ENCODE results near the gene METTL4. TPM values are rescaled to one million over a fixed set of nuclear protein-coding genes. Genes with fewer than 3 reads are reported as not detected.

The METTL4 gene
- total and polyA plus RNA-seq, 5 experiments from 2014 or later, result 14.7 to 41.6 (median 17.5) TPM

GRCh38 chr18:2589345-2590068 is 18.2 kb upstream of the METTL4 start:
- peaks cover 16 to 55% (median 46%) of the 10 kb centered on the region in 4 donors for H3K4me1 Mint-ChIP-seq
- POLR2A ChIA-PET, result interaction anchor here (0.8 to 9.9 kb wide), 12 partner anchors 8 to 1776 kb away, joined by 3 to 111 read pairs (median 4); partner anchors contain the start of genes METTL4, NDC80 and SMCHD1

GRCh38 chr18:2588666-2589344 is 17.5 kb upstream of the METTL4 start:
- Mint-ChIP-seq H3K27ac (peak overlapping the region; percentile 73 to 99 (median 93)), H3K4me1 (peaks cover 14 to 48% (median 39%) of the 10 kb centered on the region in 4 donors), H3K27me3 (no peaks in the 10 kb centered on the region), H3K4me3 (peak overlapping the region in 9 of 10 donors; percentile 21 to 83 (median 74)), H3K9me3 (no peaks in the 10 kb centered on the region), H3K36me3 (no peaks in the 10 kb centered on the region)
- POLR2A ChIA-PET, result interaction anchor here (0.6 to 9.9 kb wide), 11 partner anchors 9 to 1776 kb away, joined by 3 to 111 read pairs (median 4); partner anchors contain the start of genes METTL4, NDC80 and SMCHD1
- DNase-seq, result peak in 1 of 10 donors; percentile 12
- no peak for ATAC-seq

More at GRCh38 chr18:2589345-2590068, 18.2 kb upstream of the METTL4 start:
- H3K36me3 Mint-ChIP-seq, result no peaks in the 10 kb centered on the region
- no peaks in the 10 kb centered on the region for H3K27me3 Mint-ChIP-seq
- no peaks in the 10 kb centered on the region for H3K9me3 Mint-ChIP-seq
- H3K4me3 Mint-ChIP-seq, result peak overlapping the region; percentile 63 to 89 (median 78)
- H3K27ac Mint-ChIP-seq, result peak overlapping the region; percentile 73 to 99 (median 96)
- DNase-seq (peak in 4 of 10 donors; percentile 1 to 58 (median 40)), ATAC-seq (peak; percentile 85 to 87)

- Mint-ChIP-seq H3K9me3 (no peaks in the 10 kb centered on the region), H3K4me3 (peak overlapping the region in 9 of 10 donors; percentile 41 to 76 (median 62)), H3K27ac (peak overlapping the region in 9 of 10 donors; percentile 38 to 99 (median 81)), H3K27me3 (no peaks in the 10 kb centered on the region), H3K4me1 (peaks cover 14 to 39% (median 36%) of the 10 kb centered on the region in 4 donors), H3K36me3 (no peaks in the 10 kb centered on the region)
- DNase-seq, result no peak
- no peak for ATAC-seq
- POLR2A ChIA-PET, result interaction anchor here (0.6 to 9.9 kb wide), 4 partner anchors 17 to 68 kb away, joined by 6 to 111 read pairs (median 51); partner anchors contain the start of genes METTL4, NDC80 and SMCHD1
These were observed 16.5 kb upstream of the METTL4 start for GRCh38 chr18:2587788-2588187.

GRCh38 chr18:2573408-2573807 is 2.1 kb upstream of the METTL4 start:
- Mint-ChIP-seq H3K36me3 (no peaks in the 10 kb centered on the region), H3K27me3 (no peaks in the 10 kb centered on the region), H3K4me1 (peaks cover 24 to 62% (median 49%) of the 10 kb centered on the region in 4 donors), H3K4me3 (peak overlapping the region in 4 of 10 donors; percentile 5 to 68 (median 58)), H3K27ac (peak overlapping the region in 3 of 10 donors; percentile 38 to 54 (median 43)), H3K9me3 (no peaks in the 10 kb centered on the region)
- no peak for DNase-seq
- no peak for ATAC-seq
- POLR2A ChIA-PET, result interaction anchor here (0.7 to 4.5 kb wide), 4 partner anchors 11 to 83 kb away, joined by 3 to 18 read pairs (median 4); partner anchors contain the start of gene SMCHD1

- peaks cover 25 to 62% (median 49%) of the 10 kb centered on the region in 4 donors for H3K4me1 Mint-ChIP-seq
- ATAC-seq (no peak), DNase-seq (no peak)
- H3K36me3 Mint-ChIP-seq, result peaks cover 0 to 3% (median 0%) of the 10 kb centered on the region in 3 donors
- H3K27ac Mint-ChIP-seq, result peak overlapping the region in 9 of 10 donors; percentile 38 to 84 (median 54)
- no peaks in the 10 kb centered on the region for H3K9me3 Mint-ChIP-seq
- H3K4me3 Mint-ChIP-seq, result peak overlapping the region in 7 of 10 donors; percentile 4 to 75 (median 59)
- POLR2A ChIA-PET, result interaction anchor here (1.4 to 4.5 kb wide), 2 partner anchors 12 to 83 kb away, joined by 3 to 18 read pairs; partner anchors contain the start of gene SMCHD1
- no peaks in the 10 kb centered on the region for H3K27me3 Mint-ChIP-seq
These were observed 1.6 kb upstream of the METTL4 start for GRCh38 chr18:2572892-2573291.

- POLR2A ChIA-PET, result interaction anchor here (1.5 to 3.0 kb wide), 8 partner anchors 11 to 115 kb away, joined by 4 to 96 read pairs (median 6); partner anchors contain the start of gene SMCHD1
- Mint-ChIP-seq H3K4me1 (peaks cover 26 to 62% (median 50%) of the 10 kb centered on the region in 4 donors), H3K36me3 (peaks cover 0 to 8% (median 4%) of the 10 kb centered on the region in 3 donors), H3K9me3 (no peaks in the 10 kb centered on the region), H3K27me3 (no peaks in the 10 kb centered on the region), H3K27ac (peak overlapping the region; percentile 95 to 100 (median 99)), H3K4me3 (peak overlapping the region; percentile 93 to 100 (median 98))
- DNase-seq (no peak), ATAC-seq (no peak)
These were observed 865 bp upstream of the METTL4 start for GRCh38 chr18:2572171-2572569.

GRCh38 chr18:2570772-2571199 is 519 bp downstream of the METTL4 start:
- peaks cover 0 to 19% (median 10%) of the 10 kb centered on the region in 3 donors for H3K36me3 Mint-ChIP-seq
- no peaks in the 10 kb centered on the region for H3K27me3 Mint-ChIP-seq
- peaks cover 29 to 66% (median 56%) of the 10 kb centered on the region in 4 donors for H3K4me1 Mint-ChIP-seq
- POLR2A ChIA-PET, result interaction anchor here (0.6 to 3.0 kb wide), 19 partner anchors 8 to 879 kb away, joined by 3 to 96 read pairs (median 5); partner anchors contain the start of genes SMCHD1 and TGIF1
- peak; percentile 63 to 67 for ATAC-seq
- H3K27ac Mint-ChIP-seq, result peak overlapping the region; percentile 95 to 100 (median 99)
- H3K9me3 Mint-ChIP-seq, result no peaks in the 10 kb centered on the region
- DNase-seq, result peak in 6 of 10 donors; percentile 29 to 82 (median 41)
- peak overlapping the region; percentile 93 to 100 (median 98) for H3K4me3 Mint-ChIP-seq

GRCh38 chr18:2569338-2570207 is 1.7 kb downstream of the METTL4 start:
- Mint-ChIP-seq H3K4me3 (peak overlapping the region; percentile 34 to 100 (median 98)), H3K9me3 (no peaks in the 10 kb centered on the region), H3K27me3 (no peaks in the 10 kb centered on the region), H3K27ac (peak overlapping the region; percentile 8 to 99 (median 81)), H3K36me3 (peaks cover 0 to 30% (median 14%) of the 10 kb centered on the region in 3 donors), H3K4me1 (peaks cover 32 to 75% (median 61%) of the 10 kb centered on the region in 4 donors)
- POLR2A ChIA-PET, result interaction anchor here (0.8 to 3.0 kb wide), 5 partner anchors 12 to 93 kb away, joined by 3 to 96 read pairs (median 14); partner anchors contain the start of gene SMCHD1
- ATAC-seq, result no peak
- DNase-seq, result no peak

GRCh38 chr18:2568605-2569004 is 2.7 kb downstream of the METTL4 start:
- no peak for DNase-seq
- Mint-ChIP-seq H3K4me1 (peaks cover 32 to 72% (median 60%) of the 10 kb centered on the region in 4 donors), H3K4me3 (peak overlapping the region in 8 of 10 donors; percentile 36 to 100 (median 80)), H3K36me3 (peaks cover 0 to 33% (median 15%) of the 10 kb centered on the region in 3 donors), H3K9me3 (no peaks in the 10 kb centered on the region), H3K27me3 (no peaks in the 10 kb centered on the region), H3K27ac (peak overlapping the region in 7 of 10 donors; percentile 6 to 99 (median 78))
- POLR2A ChIA-PET, result interaction anchor here (0.8 to 1.2 kb wide), 3 partner anchors 67 to 88 kb away, joined by 4 to 7 read pairs (median 4); no protein-coding TSS in a partner anchor
- no peak for ATAC-seq

- H3K4me1 Mint-ChIP-seq, result peaks cover 32 to 70% (median 60%) of the 10 kb centered on the region in 4 donors
- H3K27me3 Mint-ChIP-seq, result no peaks in the 10 kb centered on the region
- DNase-seq (no peak), ATAC-seq (no peak)
- peaks cover 0 to 35% (median 16%) of the 10 kb centered on the region in 3 donors for H3K36me3 Mint-ChIP-seq
- POLR2A ChIA-PET, result interaction anchor here (0.8 to 1.2 kb wide), 3 partner anchors 68 to 88 kb away, joined by 4 to 7 read pairs (median 4); no protein-coding TSS in a partner anchor
- H3K9me3 Mint-ChIP-seq, result no peaks in the 10 kb centered on the region
- peak overlapping the region in 8 of 10 donors; percentile 9 to 58 (median 40) for H3K4me3 Mint-ChIP-seq
- peak overlapping the region; percentile 19 to 80 (median 74) for H3K27ac Mint-ChIP-seq
These were observed 3.2 kb downstream of the METTL4 start for GRCh38 chr18:2568129-2568528.

GRCh38 chr18:2564373-2564772 is 6.9 kb downstream of the METTL4 start:
- no peaks in the 10 kb centered on the region for H3K9me3 Mint-ChIP-seq
- POLR2A ChIA-PET, result interaction anchor here (2.8 kb wide), 1 partner anchor 72 kb away, joined by 8 read pairs; no protein-coding TSS in a partner anchor
- no peaks in the 10 kb centered on the region for H3K27me3 Mint-ChIP-seq

More at GRCh38 chr18:2564373-2564772, 6.9 kb downstream of the METTL4 start:
- H3K36me3 Mint-ChIP-seq, result peaks cover 0 to 66% (median 27%) of the 10 kb centered on the region in 3 donors
- peaks cover 18 to 35% (median 32%) of the 10 kb centered on the region in 4 donors for H3K4me1 Mint-ChIP-seq
- ATAC-seq (no peak), DNase-seq (no peak)
- H3K4me3 Mint-ChIP-seq, result no peak overlapping the region
- no peak overlapping the region for H3K27ac Mint-ChIP-seq
